ENCODE measurements around the gene ETV7.
"Not testable (repeated sequence)": the region's sequence is repeated elsewhere in the genome, so short reads cannot be mapped to it uniquely, and the experiment has no call there.

The ETV7 gene

GRCh38 chr6:36373368-36374019, 14.0 kb downstream of the ETV7 start:
- DNase-seq (ENCODE audit: insufficient read length) (no peak), FAIRE-seq (no peak)
- TF ChIP-seq POLR2AphosphoS5 (IDR thresholded peaks at IDR 0.05; ENCODE audit: low read depth, low read length) (no peak), TAF1 (IDR thresholded peaks at IDR 0.05; ENCODE audit: borderline replicate concordance, low read depth, low read length) (no peak), POLR2A (IDR thresholded peaks at IDR 0.05; ENCODE audit: low read depth, low read length) (no peak)

DNA sequence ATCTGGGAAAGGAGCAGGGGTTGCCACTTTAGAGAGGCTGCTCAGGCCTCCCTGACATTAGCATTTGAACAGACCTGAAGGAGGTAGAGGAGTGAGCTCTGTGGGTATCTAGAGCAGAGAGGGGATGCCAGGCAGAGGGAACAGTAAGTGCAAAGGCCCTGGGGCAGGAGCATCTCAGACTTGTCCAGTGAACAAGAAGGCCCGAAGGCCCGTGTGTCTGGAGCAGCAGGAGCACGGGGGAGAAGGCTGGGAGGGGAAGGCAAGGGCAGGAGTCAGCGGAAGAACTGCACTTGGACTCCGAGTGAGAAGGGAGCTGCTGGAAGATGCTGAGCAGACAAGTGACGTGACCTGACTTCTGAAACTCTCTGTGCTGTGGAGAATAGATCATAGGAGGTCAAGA, 15.4 kb downstream of the ETV7 start:
- TF ChIP-seq POLR2A (IDR thresholded peaks at IDR 0.05; ENCODE audit: low read depth, low read length) = no peak
- no peak for TF ChIP-seq POLR2AphosphoS5 (IDR thresholded peaks at IDR 0.05; ENCODE audit: low read depth, low read length)
- no peak for TF ChIP-seq TAF1 (IDR thresholded peaks at IDR 0.05; ENCODE audit: borderline replicate concordance, low read depth, low read length)
- no peak for DNase-seq (ENCODE audit: insufficient read length)

GRCh38 chr6:36371211-36371610, 16.3 kb downstream of the ETV7 start:
- FAIRE-seq = no peak
- no peak for DNase-seq (ENCODE audit: insufficient read length)
- no peak for TF ChIP-seq TAF1 (IDR thresholded peaks at IDR 0.05; ENCODE audit: borderline replicate concordance, low read depth, low read length)
- TF ChIP-seq POLR2AphosphoS5 (IDR thresholded peaks at IDR 0.05; ENCODE audit: low read depth, low read length) = no peak
- no peak for TF ChIP-seq POLR2A (IDR thresholded peaks at IDR 0.05; ENCODE audit: low read depth, low read length)

More for the DNA sequence above, 15.4 kb downstream of the ETV7 start:
- no peak for FAIRE-seq

- TF ChIP-seq POLR2AphosphoS5 (IDR thresholded peaks at IDR 0.05; ENCODE audit: low read depth, low read length) (no peak), POLR2A (IDR thresholded peaks at IDR 0.05; ENCODE audit: low read depth, low read length) (no peak), TAF1 (IDR thresholded peaks at IDR 0.05; ENCODE audit: borderline replicate concordance, low read depth, low read length) (no peak)
- no peak for DNase-seq (ENCODE audit: insufficient read length)
- FAIRE-seq = no peak
Measured at GRCh38 chr6:36370638-36371037, 16.8 kb downstream of the ETV7 start.

DNA sequence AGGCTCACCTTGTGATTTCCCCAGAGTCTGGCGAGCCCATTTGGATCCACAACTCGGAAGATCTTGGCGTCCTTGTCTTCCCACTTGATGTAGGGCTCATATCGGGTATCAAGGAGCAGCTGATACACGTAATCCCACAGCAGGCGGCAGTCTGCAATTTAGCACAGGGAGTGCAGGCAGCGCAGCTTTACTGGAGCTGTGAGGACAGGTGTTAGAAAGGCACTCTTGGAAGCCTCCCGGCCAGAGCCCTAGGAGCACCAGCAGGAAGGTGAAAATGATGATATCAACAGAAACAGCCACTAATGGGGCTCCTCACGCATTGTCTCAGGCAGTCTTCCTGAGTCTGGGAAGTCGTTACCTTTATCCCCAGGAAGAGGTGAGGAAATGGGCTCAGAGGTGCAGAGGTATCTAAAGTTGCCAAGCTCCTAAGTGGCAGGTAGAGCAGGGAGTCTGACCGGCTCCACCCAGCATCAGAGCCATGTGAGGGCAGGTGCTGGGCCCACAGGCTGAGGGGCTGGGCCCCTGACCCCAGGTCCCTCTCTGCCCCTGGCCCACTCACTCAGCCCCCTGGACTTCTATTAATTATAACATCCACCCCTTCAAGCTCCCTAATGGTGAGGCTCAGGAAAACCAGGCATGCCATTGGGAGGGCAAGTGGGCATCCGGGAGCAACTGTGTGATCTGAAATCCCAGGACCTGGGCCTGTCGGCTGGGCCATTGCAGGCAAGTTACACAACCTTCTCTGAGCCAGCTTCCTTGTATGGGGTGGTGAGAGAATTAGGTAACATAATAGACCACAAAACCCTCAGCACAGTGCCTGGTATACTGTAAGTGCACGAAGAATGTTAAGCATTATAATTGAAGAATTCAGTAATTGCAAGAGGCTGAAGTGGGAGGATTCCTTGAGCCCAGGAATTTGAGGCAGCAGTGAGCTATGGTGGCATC, 18.3 kb downstream of the ETV7 start:
- DNase-seq (ENCODE audit: insufficient read length) (no peak), FAIRE-seq (no peak)
- TF ChIP-seq POLR2AphosphoS5 (IDR thresholded peaks at IDR 0.05; ENCODE audit: low read depth, low read length) (no peak), TAF1 (IDR thresholded peaks at IDR 0.05; ENCODE audit: borderline replicate concordance, low read depth, low read length) (no peak), POLR2A (IDR thresholded peaks at IDR 0.05; ENCODE audit: low read depth, low read length) (no peak)

- TF ChIP-seq TAF1 (IDR thresholded peaks at IDR 0.05; ENCODE audit: borderline replicate concordance, low read depth, low read length) = no peak
- TF ChIP-seq POLR2AphosphoS5 (IDR thresholded peaks at IDR 0.05; ENCODE audit: low read depth, low read length) = no peak
- no peak for TF ChIP-seq POLR2A (IDR thresholded peaks at IDR 0.05; ENCODE audit: low read depth, low read length)
- FAIRE-seq = no peak
- no peak for DNase-seq (ENCODE audit: insufficient read length)
Measured at GRCh38 chr6:36368421-36368820, 19.0 kb downstream of the ETV7 start.

DNA sequence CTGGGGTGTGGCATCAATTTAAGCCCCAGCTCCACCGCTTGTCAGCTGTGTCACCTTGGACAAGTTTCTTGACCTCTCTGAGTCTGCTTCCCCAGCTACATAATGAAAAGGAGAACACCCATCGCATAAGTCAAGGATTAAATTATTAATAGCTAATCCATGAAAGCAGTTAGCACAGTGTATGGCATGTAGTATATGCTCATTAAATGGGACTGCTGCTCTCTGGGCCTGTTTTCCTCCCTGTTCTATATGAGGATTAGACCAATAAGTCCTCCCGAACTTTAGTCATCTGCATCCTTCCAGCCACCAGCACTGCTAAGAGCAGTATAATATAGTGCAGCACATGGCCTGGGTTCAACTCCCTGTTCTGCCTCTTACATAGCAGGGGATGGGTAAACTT, 19.7 kb downstream of the ETV7 start:
- FAIRE-seq (no peak), DNase-seq (ENCODE audit: insufficient read length) (no peak)
- no peak for TF ChIP-seq POLR2A (IDR thresholded peaks at IDR 0.05; ENCODE audit: low read depth, low read length)

- DNase-seq (ENCODE audit: insufficient read length) (peak; percentile 55), FAIRE-seq (peak; percentile 65)
- 0 out of 2 replicates have a peak, but pooled peaks have one; percentile 32 for TF ChIP-seq POLR2A (IDR thresholded peaks at IDR 0.05; ENCODE audit: low read depth, low read length)
- no peak for TF ChIP-seq POLR2AphosphoS5 (IDR thresholded peaks at IDR 0.05; ENCODE audit: low read depth, low read length)
Measured at GRCh38 chr6:36364669-36365479, 22.6 kb downstream of the ETV7 start.

- DNase-seq (ENCODE audit: insufficient read length); FAIRE-seq: not testable (repeated sequence)
Measured at GRCh38 chr6:36364061-36364635, 23.3 kb downstream of the ETV7 start.

DNA sequence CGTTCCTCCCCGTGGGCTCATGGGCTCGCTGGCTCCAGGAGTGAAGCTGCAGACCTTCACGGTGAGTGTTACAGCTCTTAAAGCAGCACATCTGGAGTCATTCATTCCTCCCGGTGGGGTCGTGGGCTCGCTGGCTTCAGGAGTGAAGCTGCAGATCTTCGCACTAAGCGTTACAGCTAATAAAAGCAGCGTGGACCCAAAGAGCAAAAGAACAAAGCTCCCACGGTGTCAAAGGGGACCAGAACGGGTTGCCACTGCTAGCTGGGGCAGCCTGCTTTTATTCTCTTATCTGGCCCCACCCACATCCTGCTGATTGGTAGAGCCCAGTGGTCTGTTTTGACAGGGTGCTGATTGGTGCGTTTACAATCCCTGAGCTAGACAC, 24.1 kb downstream of the ETV7 start:
- DNase-seq (ENCODE audit: insufficient read length); FAIRE-seq: not testable (repeated sequence)

DNA sequence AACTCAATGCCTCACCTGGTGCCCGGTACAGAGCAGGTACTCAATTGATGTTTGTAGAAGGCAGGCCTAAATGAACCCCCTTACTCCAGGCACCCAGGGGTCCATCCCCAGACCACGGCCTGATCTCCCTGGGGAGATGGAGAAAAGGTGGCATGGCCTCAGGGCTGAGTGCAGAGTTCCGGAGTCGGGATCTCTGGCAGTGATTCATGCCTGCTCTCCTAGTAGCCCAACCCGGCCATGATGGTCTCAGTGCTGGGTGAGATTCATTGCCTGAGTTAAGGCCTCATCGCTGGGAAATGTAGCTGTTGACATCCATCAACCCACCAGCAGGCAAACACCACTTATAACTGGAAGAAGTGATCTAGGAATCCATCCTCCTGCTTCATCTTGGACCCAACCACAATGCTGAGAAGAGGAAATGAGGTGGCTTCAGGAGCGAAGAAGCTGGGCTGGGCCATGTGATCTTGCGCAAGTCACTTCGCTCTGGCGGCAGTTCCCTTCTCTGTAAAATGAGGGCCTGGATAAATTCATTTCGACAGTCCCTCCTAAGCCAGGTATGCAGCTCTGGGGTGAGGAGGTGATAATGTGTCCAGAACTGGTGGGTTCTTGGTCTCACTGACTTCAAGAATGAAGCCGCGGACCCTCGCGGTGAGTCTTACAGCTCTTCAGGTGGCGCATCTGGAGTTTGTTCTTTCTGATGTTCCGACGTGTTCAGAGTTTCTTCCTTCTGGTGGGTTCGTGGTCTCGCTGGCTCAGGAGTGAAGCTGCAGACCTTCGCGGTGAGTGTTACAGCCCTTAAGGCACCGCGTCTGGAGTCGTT, 24.7 kb downstream of the ETV7 start:
- FAIRE-seq (no peak), DNase-seq (ENCODE audit: insufficient read length) (no peak)
- TF ChIP-seq POLR2A (IDR thresholded peaks at IDR 0.05; ENCODE audit: low read depth, low read length) = no peak
- no peak for TF ChIP-seq POLR2AphosphoS5 (IDR thresholded peaks at IDR 0.05; ENCODE audit: low read depth, low read length)
- no peak for TF ChIP-seq TAF1 (IDR thresholded peaks at IDR 0.05; ENCODE audit: borderline replicate concordance, low read depth, low read length)
